A673 (cell line): ENCODE data around the gene UBXN6.

Experiments used
- EZH2 ChIP-seq: fragments of 200-600 bp; sonication (generic); IDR thresholded peaks from 2 replicates; pipeline ENCODE4 v1.6.1; 2017; ENCODE audit warnings: borderline replicate concordance, low read depth, mild to moderate bottlenecking, mixed read lengths, antibody characterized with exemption, low read length; ENCODE audit not compliant: poor library complexity, severe bottlenecking
- TF ChIP-seq, protein P1 (sequence below): fragments of 300-800, 200-600 bp; sonication (generic); conservative IDR thresholded peaks from 2 replicates; pipeline ENCODE4 v1.5.1; 2017; ENCODE audit warnings: low read depth, mild to moderate bottlenecking, antibody characterized with exemption, low read length, moderate library complexity, mixed read lengths

DNA sequence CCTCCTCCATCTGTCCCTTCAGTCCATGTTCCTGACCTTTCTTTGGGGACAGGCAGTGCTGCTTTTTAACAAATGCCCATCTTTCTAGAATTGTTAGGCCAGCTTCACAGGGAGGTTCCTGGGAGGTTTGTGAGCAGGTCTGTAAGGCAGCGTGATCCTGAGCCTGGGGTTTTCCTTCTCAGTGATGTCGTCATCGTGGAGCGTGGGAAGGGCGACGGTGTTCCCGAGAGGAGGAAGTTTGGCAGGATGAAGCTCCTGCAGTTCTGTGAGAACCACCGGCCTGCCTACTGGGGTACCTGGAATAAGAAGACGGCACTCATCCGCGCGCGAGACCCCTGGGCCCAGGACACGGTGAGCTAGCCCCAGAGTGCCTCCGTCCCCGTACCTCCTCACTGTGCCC, 28.3 kb downstream of the UBXN6 start:
- TF ChIP-seq, protein P1, sequence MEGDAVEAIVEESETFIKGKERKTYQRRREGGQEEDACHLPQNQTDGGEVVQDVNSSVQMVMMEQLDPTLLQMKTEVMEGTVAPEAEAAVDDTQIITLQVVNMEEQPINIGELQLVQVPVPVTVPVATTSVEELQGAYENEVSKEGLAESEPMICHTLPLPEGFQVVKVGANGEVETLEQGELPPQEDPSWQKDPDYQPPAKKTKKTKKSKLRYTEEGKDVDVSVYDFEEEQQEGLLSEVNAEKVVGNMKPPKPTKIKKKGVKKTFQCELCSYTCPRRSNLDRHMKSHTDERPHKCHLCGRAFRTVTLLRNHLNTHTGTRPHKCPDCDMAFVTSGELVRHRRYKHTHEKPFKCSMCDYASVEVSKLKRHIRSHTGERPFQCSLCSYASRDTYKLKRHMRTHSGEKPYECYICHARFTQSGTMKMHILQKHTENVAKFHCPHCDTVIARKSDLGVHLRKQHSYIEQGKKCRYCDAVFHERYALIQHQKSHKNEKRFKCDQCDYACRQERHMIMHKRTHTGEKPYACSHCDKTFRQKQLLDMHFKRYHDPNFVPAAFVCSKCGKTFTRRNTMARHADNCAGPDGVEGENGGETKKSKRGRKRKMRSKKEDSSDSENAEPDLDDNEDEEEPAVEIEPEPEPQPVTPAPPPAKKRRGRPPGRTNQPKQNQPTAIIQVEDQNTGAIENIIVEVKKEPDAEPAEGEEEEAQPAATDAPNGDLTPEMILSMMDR, result no peak
- no peak for TF ChIP-seq EZH2
